GM23338 (cell line): ENCODE measurements around the gene TOMM20L. TPM values are rescaled to one million over a fixed set of nuclear protein-coding genes. Genes with fewer than 3 reads are reported as not detected.
A peak's percentile ranks its signal among the peaks of the same experiment; 100 is the strongest.
"Not testable (repeated sequence)": the region's sequence is repeated elsewhere in the genome, so short reads cannot be mapped to it uniquely, and the experiment has no call there.

Experiments
- ATAC-seq: fragments of 200-7000 bp; cut with Tn5 transposase; 3 replicates; pipeline ENCODE4 v1.9.1; 2020
- DNase-seq: peaks from one replicate; pipeline ENCODE4 v3.0.0-alpha.2; 2015; ENCODE audit warnings: low spot score
- H2AFZ ChIP-seq: fragments of 200-600 bp; sonication (generic); 2 replicates; pipeline ENCODE4 v1.8.0; 2016; ENCODE audit warnings: antibody characterized with exemption, mild to moderate bottlenecking, moderate library complexity
- H3F3A ChIP-seq: fragments of 200-600 bp; sonication (generic); replicated peaks from 2 replicates; pipeline ENCODE4 v1.8.0; 2017; ENCODE audit warnings: antibody characterized with exemption, mixed run types, low read depth
- H3K27ac ChIP-seq: fragments of 200-600 bp; sonication (generic); 2 replicates; pipeline ENCODE4 v1.6.1; 2016; ENCODE audit warnings: low read depth
- H3K27me3 ChIP-seq: fragments of 200-600 bp; sonication (generic); 2 replicates; pipeline ENCODE4 v1.8.0; 2016; ENCODE audit warnings: mild to moderate bottlenecking, mixed run types, moderate library complexity; ENCODE audit not compliant: insufficient read depth
- H3K36me3 ChIP-seq: fragments of 200-600 bp; sonication (generic); 2 replicates; pipeline ENCODE4 v1.8.0; 2016; ENCODE audit warnings: mild to moderate bottlenecking; ENCODE audit not compliant: insufficient read depth
- H3K4me1 ChIP-seq: fragments of 200-600 bp; sonication (generic); 2 replicates; pipeline ENCODE4 v1.8.0; 2016; ENCODE audit warnings: mild to moderate bottlenecking, moderate library complexity; ENCODE audit not compliant: insufficient read depth
- H3K4me2 ChIP-seq: fragments of 200-600 bp; sonication (generic); 2 replicates; pipeline ENCODE4 v1.7.1; 2017; ENCODE audit warnings: mixed run types
- H3K4me3 ChIP-seq: fragments of 200-600 bp; sonication (generic); 2 replicates; pipeline ENCODE4 v1.6.1; 2016; ENCODE audit warnings: mixed run types
- H3K79me2 ChIP-seq: fragments of 200-600 bp; sonication (generic); replicated peaks from 2 replicates; pipeline ENCODE4 v1.8.0; 2017; ENCODE audit warnings: mild to moderate bottlenecking; ENCODE audit not compliant: insufficient read depth
- H3K9me2 ChIP-seq: fragments of 200-600 bp; sonication (generic); 2 replicates; pipeline ENCODE4 v1.8.0; 2017; ENCODE audit not compliant: insufficient read depth
- H4K20me1 ChIP-seq: fragments of 200-600 bp; sonication (generic); replicated peaks from 2 replicates; pipeline ENCODE4 v1.8.0; 2017; ENCODE audit warnings: mild to moderate bottlenecking; ENCODE audit not compliant: insufficient read depth
- H3K27ac Mint-ChIP-seq: 2 replicates; pipeline ENCODE4 v1.8.0; 2020; ENCODE audit warnings: inconsistent platforms, mild to moderate bottlenecking, moderate library complexity, mixed read lengths
- H3K27me3 Mint-ChIP-seq: 3 replicates; pipeline ENCODE4 v1.8.0; 2022; ENCODE audit warnings: low read depth, mild to moderate bottlenecking, moderate library complexity, mixed read lengths, inconsistent platforms; ENCODE audit not compliant: insufficient read depth, poor library complexity
- H3K36me3 Mint-ChIP-seq: 3 replicates; pipeline ENCODE4 v1.8.0; 2021; ENCODE audit warnings: low read depth, mild to moderate bottlenecking, inconsistent platforms, moderate library complexity, mixed read lengths
- H3K4me1 Mint-ChIP-seq: 3 replicates; pipeline ENCODE4 v1.8.0; 2020; ENCODE audit warnings: mild to moderate bottlenecking, inconsistent platforms, mixed read lengths
- H3K4me3 Mint-ChIP-seq: 3 replicates; pipeline ENCODE4 v1.8.0; 2021; ENCODE audit warnings: moderate library complexity, mild to moderate bottlenecking, inconsistent platforms, mixed read lengths
- H3K9me3 Mint-ChIP-seq: 3 replicates; pipeline ENCODE4 v1.8.0; 2020; ENCODE audit warnings: moderate library complexity, mild to moderate bottlenecking, inconsistent platforms, mixed read lengths
- CTCF ChIP-seq, 2 experiments: fragments of 200-600 bp in 1 of 2; sonication (generic) in 1 of 2; conservative IDR thresholded peaks; 2 replicates each; pipeline versions ENCODE4 v1.5.1 to v1.6.1; 2016 to 2017; ENCODE audit warnings: antibody characterized with exemption in 2 of 2, low read depth in 2 of 2, mild to moderate bottlenecking in 2 of 2, moderate library complexity in 1 of 2
- STAT1 ChIP-seq: IDR thresholded peaks from one replicate; pipeline ENCODE4 v1.6.1; 2016; ENCODE audit warnings: antibody characterized with exemption; ENCODE audit not compliant: unreplicated experiment
- ZNF462 ChIP-seq: fragments of 250-450 bp; sonication (Bioruptor Pico); IDR thresholded peaks from 2 replicates; pipeline ENCODE4 v1.5.0; 2020; ENCODE audit warnings: mild to moderate bottlenecking, moderate library complexity
- polyA plus RNA-seq: library from polyadenylated mRNA; unstranded; fragments of >200 nt; fragmentation: Nextera tagmentation; extraction: Ambion mirVana; gene quantifications from 2 replicates; pipeline ENCODE4 v1.2.1, GENCODE V29; 2016
- total RNA-seq: library from RNA; depleted of rRNA; stranded (reverse); fragments of >200 nt; shearing (Covaris generic); gene quantifications from 2 replicates; pipeline ENCODE4 v1.2.3, GENCODE V29; 2014

The TOMM20L gene
- total and polyA plus RNA-seq, 2 experiments from 2014 or later = not detected

GRCh38 chr14:58362272-58362671 is 33.5 kb upstream of the TOMM20L start:
- H3K79me2 ChIP-seq, H4K20me1 ChIP-seq, H3F3A ChIP-seq, H3K4me1 Mint-ChIP-seq, H3K27ac ChIP-seq, H3K9me3 Mint-ChIP-seq, H2AFZ ChIP-seq, ATAC-seq, H3K4me1 ChIP-seq, DNase-seq, H3K4me3 ChIP-seq, H3K4me2 ChIP-seq, H3K27ac Mint-ChIP-seq, H3K9me2 ChIP-seq, H3K27me3 Mint-ChIP-seq, H3K27me3 ChIP-seq, H3K4me3 Mint-ChIP-seq: not testable (repeated sequence)
- peaks cover 28% of the 10 kb centered on the region; the same call in 2 of the 3 replicates for H3K36me3 Mint-ChIP-seq
- H3K36me3 ChIP-seq = peaks cover 11% of the 10 kb centered on the region; the same call in 1 of the 2 replicates

DNA sequence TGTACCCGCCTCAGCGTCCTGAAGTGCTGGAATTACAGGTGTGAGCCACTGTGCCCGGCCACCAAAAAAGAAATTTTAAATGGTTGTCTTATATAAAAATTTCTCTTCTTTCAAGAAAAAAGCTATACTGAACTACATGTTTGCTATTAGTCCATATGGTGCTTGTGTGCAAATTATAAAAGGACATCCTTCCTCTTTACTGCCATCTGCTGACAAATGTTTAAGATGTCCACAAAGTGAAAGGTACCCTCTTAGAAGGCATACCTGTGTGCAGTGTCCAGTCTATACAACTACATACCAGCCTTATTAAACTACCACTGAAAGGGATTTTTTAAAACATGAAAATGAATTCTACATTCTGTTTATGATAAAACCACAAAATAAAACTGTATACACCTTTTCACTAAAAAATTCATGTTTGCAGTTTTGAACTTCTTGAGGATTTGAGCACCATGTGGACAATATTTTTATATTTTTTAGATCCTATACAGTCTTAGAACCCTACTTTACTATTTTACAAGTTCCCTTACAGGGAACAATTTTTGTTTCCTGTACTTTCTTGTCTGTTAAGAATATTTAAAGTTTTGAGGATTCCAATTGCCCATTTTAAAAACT is 32.8 kb upstream of the TOMM20L start:
- Mint-ChIP-seq H3K9me3 (no peaks in the 10 kb centered on the region), H3K36me3 (peaks cover 28% of the 10 kb centered on the region; the same call in 2 of the 3 replicates), H3K27ac (no peak overlapping the region), H3K27me3 (no peaks in the 10 kb centered on the region), H3K4me3 (no peak overlapping the region), H3K4me1 (no peaks in the 10 kb centered on the region)
- Histone ChIP-seq H3K4me3 (no peak overlapping the region), H3K79me2 (no peaks in the 10 kb centered on the region), H3K27me3 (no peaks in the 10 kb centered on the region), H3K4me1 (no peaks in the 10 kb centered on the region), H3F3A (no peaks in the 10 kb centered on the region; the same call in 1 of the 2 replicates), H4K20me1 (no peaks in the 10 kb centered on the region; the same call in 1 of the 2 replicates), H3K27ac (no peak overlapping the region), H3K9me2 (no peaks in the 10 kb centered on the region), H2AFZ (no peak overlapping the region), H3K4me2 (no peak overlapping the region), H3K36me3 (peaks cover 8% of the 10 kb centered on the region; the same call in 1 of the 2 replicates)
- TF ChIP-seq STAT1 (no peak), ZNF462 (CRISPR knock-in tag) (no peak), CTCF (conservative IDR thresholded peaks at IDR 0.05; ENCODE audit: low read depth in 2 of 2) (peak; percentile 37 to 43)
- DNase-seq (peak; percentile 47), ATAC-seq (no peak)
